HCT116 (cell line): ENCODE data around the gene TCF7L1. TPM values are rescaled to one million over a fixed set of nuclear protein-coding genes. Genes with fewer than 3 reads are reported as not detected.

ENCODE experiments used
- ATAC-seq: fragments of 200-7000 bp; cut with Tn5 transposase; 2 replicates; pipeline ENCODE4 v1.9.1; 2020; ENCODE audit warnings: mild to moderate bottlenecking, moderate library complexity
- BruUV-seq: library from RNA; stranded (reverse); fragments of 400-500 nt; replicated peaks from 2 replicates; lab custom pipeline; 2021; lab: Mats Ljungman, UMichigan
- CTCF ChIA-PET: fragments of 300-600 bp; sonication (Branson Sonifier 250); formaldehyde crosslinking; loops from one replicate; lab custom pipeline; 2021; ENCODE audit warnings: antibody characterized with exemption; lab: Charles Lee
- POLR2A ChIA-PET: fragments of 300-600, 350-600 bp; sonication (Branson Sonifier 250); formaldehyde crosslinking; loops from one replicate; lab custom pipeline; 2021; ENCODE audit warnings: antibody characterized with exemption; lab: Charles Lee
- RAD21 ChIA-PET, 2 experiments: fragments of 300-600 bp; sonication (Branson Sonifier 250); formaldehyde crosslinking; loops; one replicate each; lab custom pipeline; 2023; ENCODE audit warnings: low total read pairs in 2 of 2; ENCODE audit not compliant: uncharacterized antibody in 2 of 2, unreplicated experiment in 2 of 2, low non-redundant PET in 1 of 2; lab: Charles Lee
- DNase-seq: peaks from one replicate; pipeline ENCODE4 v3.0.0-alpha.2; 2010; ENCODE audit warnings: low read depth, low spot score
- H2AFZ ChIP-seq: fragments of 200-600 bp; shearing (Covaris generic), sonication (generic); 2 replicates; pipeline ENCODE4 v1.6.1; 2017; ENCODE audit warnings: low read depth, mixed run types, mixed read lengths, antibody characterized with exemption, low read length; ENCODE audit not compliant: poor library complexity, severe bottlenecking
- H3K27ac ChIP-seq: 2 replicates; pipeline ENCODE4 v1.5.1; 2012; ENCODE audit warnings: low read depth, low read length
- H3K27me3 ChIP-seq: fragments of 200-600 bp; sonication (generic); 2 replicates; pipeline ENCODE4 v1.6.1; 2016; ENCODE audit warnings: mixed run types, low read length, mixed read lengths; ENCODE audit not compliant: insufficient read depth
- H3K36me3 ChIP-seq, 2 experiments: fragments of 200-500 bp in 1 of 2; fragments of 200-600 bp in 1 of 2; sonication (Bioruptor generic) in 1 of 2; sonication (generic) in 1 of 2; 2 replicates each; pipeline versions ENCODE4 v1.5.1 to v1.6.1; 2014 to 2016; ENCODE audit warnings: low read length in 2 of 2, inconsistent platforms in 1 of 2, mixed read lengths in 1 of 2, mixed run types in 1 of 2; ENCODE audit not compliant: insufficient read depth in 2 of 2, control insufficient read depth in 1 of 2
- H3K4me1 ChIP-seq, 2 experiments: fragments of 200-600 bp in 1 of 2; sonication (generic) in 1 of 2; 2 replicates each; pipeline versions ENCODE4 v1.5.1 to v1.6.1; 2012 to 2017; ENCODE audit warnings: low read length in 2 of 2, inconsistent platforms in 1 of 2, mild to moderate bottlenecking in 1 of 2, mixed read lengths in 1 of 2, mixed run types in 1 of 2, moderate library complexity in 1 of 2; ENCODE audit not compliant: insufficient read depth in 2 of 2, control insufficient read depth in 1 of 2
- H3K4me2 ChIP-seq: fragments of 200-600 bp; sonication (generic); 2 replicates; pipeline ENCODE4 v1.6.1; 2017; ENCODE audit warnings: mixed run types, low read length, mixed read lengths
- H3K4me3 ChIP-seq, 2 experiments: fragments of 200-600 bp in 1 of 2; sonication (generic) in 1 of 2; replicated peaks in 1 of 2; 2 replicates each; pipeline ENCODE4 v1.5.1; 2011 to 2016; ENCODE audit warnings: low read length in 2 of 2, control low read depth in 1 of 2, low read depth in 1 of 2, mild to moderate bottlenecking in 1 of 2, mixed read lengths in 1 of 2, mixed run types in 1 of 2
- H3K79me2 ChIP-seq: fragments of 200-600 bp; sonication (generic); 2 replicates; pipeline ENCODE4 v1.6.1; 2017; ENCODE audit warnings: mild to moderate bottlenecking, mixed run types, low read length, moderate library complexity, mixed read lengths; ENCODE audit not compliant: insufficient read depth
- H3K9ac ChIP-seq: fragments of 200-600 bp; sonication (generic); 2 replicates; pipeline ENCODE4 v1.6.1; 2016; ENCODE audit warnings: low read length, mixed read lengths
- H3K9me2 ChIP-seq: fragments of 200-600 bp; sonication (generic), shearing (Covaris generic); 2 replicates; pipeline ENCODE4 v1.6.1; 2017; ENCODE audit warnings: mixed run types, mild to moderate bottlenecking, moderate library complexity; ENCODE audit not compliant: insufficient read depth
- H3K9me3 ChIP-seq, 2 experiments: fragments of 200-500 bp in 1 of 2; fragments of 200-600 bp in 1 of 2; sonication (Bioruptor generic) in 1 of 2; sonication (generic) in 1 of 2; 2 replicates each; pipeline ENCODE4 v1.6.1; 2014 to 2017; ENCODE audit warnings: low read length in 2 of 2, mixed read lengths in 2 of 2, inconsistent platforms in 1 of 2, low read depth in 1 of 2, mild to moderate bottlenecking in 1 of 2, mixed run types in 1 of 2, moderate library complexity in 1 of 2; ENCODE audit not compliant: control insufficient read depth in 1 of 2, insufficient read depth in 1 of 2
- H4K20me1 ChIP-seq: fragments of 200-600 bp; sonication (generic), shearing (Covaris generic); 2 replicates; pipeline ENCODE4 v1.6.1; 2017; ENCODE audit warnings: mixed run types, mild to moderate bottlenecking, moderate library complexity; ENCODE audit not compliant: insufficient read depth
- CBX3 ChIP-seq: IDR thresholded peaks from 2 replicates; pipeline ENCODE4 v1.6.1; 2012; ENCODE audit warnings: low read depth
- CEBPB ChIP-seq: IDR thresholded peaks from 2 replicates; pipeline ENCODE4 v1.6.1; 2012; ENCODE audit warnings: low read depth
- EZH2 ChIP-seq: fragments of 200-600 bp; sonication (generic); IDR thresholded peaks from 2 replicates; pipeline ENCODE4 v1.6.1; 2017; ENCODE audit warnings: antibody characterized with exemption, mixed run types
- EZH2phosphoT487 ChIP-seq: fragments of 200-600 bp; IDR thresholded peaks from 2 replicates; pipeline ENCODE4 v1.6.1; 2018; ENCODE audit warnings: antibody characterized with exemption, borderline replicate concordance
- FOSL1 ChIP-seq: IDR thresholded peaks from 2 replicates; pipeline ENCODE4 v1.6.1; 2012; ENCODE audit warnings: low read depth
- POLR2A ChIP-seq: IDR thresholded peaks from 2 replicates; pipeline ENCODE4 v1.7.0; 2011; ENCODE audit warnings: borderline replicate concordance; ENCODE audit not compliant: insufficient read depth, insufficient read length; ENCODE audit errors: extremely low read depth
- POLR2AphosphoS5 ChIP-seq: IDR thresholded peaks from 2 replicates; pipeline ENCODE4 v1.6.1; 2011; ENCODE audit warnings: mild to moderate bottlenecking, low read depth, low read length, moderate library complexity
- RAD21 ChIP-seq: IDR thresholded peaks from 2 replicates; pipeline ENCODE4 v1.6.1; 2012; ENCODE audit warnings: low read depth, mild to moderate bottlenecking
- SIN3A ChIP-seq: IDR thresholded peaks from 2 replicates; pipeline ENCODE4 v1.6.1; 2012; ENCODE audit warnings: low read depth
- SP1 ChIP-seq: IDR thresholded peaks from 2 replicates; pipeline ENCODE4 v1.6.1; 2012; ENCODE audit warnings: low read depth
- SRF ChIP-seq: IDR thresholded peaks from 2 replicates; pipeline ENCODE4 v1.6.1; 2012; ENCODE audit warnings: low read depth
- TCF7L2 ChIP-seq: IDR thresholded peaks from 2 replicates; pipeline ENCODE4 v1.7.0; 2011; ENCODE audit warnings: borderline replicate concordance, inconsistent platforms; ENCODE audit not compliant: insufficient read depth, insufficient read length; ENCODE audit errors: extremely low read depth
- ZFX ChIP-seq: fragments of 450-650 bp; IDR thresholded peaks from 2 replicates; pipeline ENCODE4 v1.6.1; 2017
- ZNF274 ChIP-seq: fragments of 200-500 bp; sonication (Bioruptor generic); IDR thresholded peaks from 2 replicates; pipeline ENCODE4 v1.6.1; 2014; ENCODE audit warnings: mild to moderate bottlenecking, low read depth, low read length, inconsistent platforms
- intact Hi-C: fragments of 100-400 bp; cut with micrococcal nuclease; formaldehyde crosslinking; loops from 2 replicates; pipeline ENCODE4 v1.10.0; 2022
- total RNA-seq: library from RNA; stranded (reverse); gene quantifications from one replicate; pipeline ENCODE4 v1.2.1, GENCODE V29; 2021; ENCODE audit not compliant: unreplicated experiment
- TF ChIP-seq, protein P1 (sequence below): IDR thresholded peaks from 2 replicates; pipeline ENCODE4 v1.6.1; 2012; ENCODE audit warnings: low read depth
- TF ChIP-seq, protein P2 (sequence below): IDR thresholded peaks from 2 replicates; pipeline ENCODE4 v1.6.1; 2012
- TF ChIP-seq, protein P3 (sequence below): IDR thresholded peaks from 2 replicates; pipeline ENCODE4 v1.6.1; 2011; ENCODE audit warnings: mild to moderate bottlenecking, low read length, moderate library complexity; ENCODE audit not compliant: insufficient replicate concordance; ENCODE audit errors: extremely low read depth
- TF ChIP-seq, protein P4 (sequence below): IDR thresholded peaks from 2 replicates; pipeline ENCODE4 v1.6.1; 2012

TCF7L1 gene
- total RNA-seq, 1 experiment from 2014 or later, result 10.3 TPM

DNA sequence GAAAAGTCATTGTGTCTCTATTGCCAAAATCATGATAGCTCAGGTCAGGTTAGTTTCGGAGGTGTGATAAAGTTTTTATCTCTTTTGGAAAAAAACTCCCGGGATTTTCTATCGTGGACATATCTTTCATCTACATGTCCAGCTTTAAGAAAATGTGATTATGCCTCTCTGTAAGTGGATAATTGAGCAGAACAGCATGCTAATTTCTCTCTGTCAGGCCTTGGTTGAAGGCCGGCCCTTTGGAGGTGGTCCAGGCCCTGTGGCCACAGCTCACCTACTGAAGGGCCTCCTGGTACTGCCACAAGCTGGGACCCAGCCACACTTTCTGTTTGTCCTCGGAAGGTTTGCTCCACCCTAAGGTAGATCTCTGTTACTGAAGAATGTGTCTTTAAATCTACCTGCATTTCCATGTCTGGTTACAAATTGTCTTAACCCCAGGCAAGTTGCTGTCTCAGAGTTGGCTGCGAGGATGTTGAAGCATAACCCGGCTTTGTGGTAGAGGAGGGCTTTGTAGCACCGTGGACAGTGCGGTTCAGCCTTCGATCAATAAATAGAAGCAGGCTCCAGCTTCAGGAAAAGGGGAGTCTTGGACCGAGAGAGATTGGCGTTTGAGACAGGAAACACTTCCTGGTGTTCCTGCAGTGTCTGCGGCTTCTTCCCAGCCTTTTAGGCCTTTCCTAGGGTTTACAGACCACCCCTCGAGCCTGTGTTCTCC, 25.5 kb downstream of the TCF7L1 start:
- Histone ChIP-seq H3K27ac (no peak overlapping the region), H3K9me2 (no peaks in the 10 kb centered on the region), H2AFZ (no peak overlapping the region), H3K4me2 (no peak overlapping the region), H3K79me2 (no peaks in the 10 kb centered on the region), H3K4me1 (no peaks in the 10 kb centered on the region), H3K36me3 (no peaks in the 10 kb centered on the region), H3K4me3 (no peak overlapping the region), H3K9ac (no peak overlapping the region), H3K27me3 (no peaks in the 10 kb centered on the region), H3K9me3 (no peaks in the 10 kb centered on the region), H4K20me1 (no peaks in the 10 kb centered on the region)
- intact Hi-C loops, result no loop called here
- TF ChIP-seq CEBPB (no peak), POLR2A (no peak), TCF7L2 (no peak), EZH2 (no peak), EZH2phosphoT487 (no peak), ZNF274 (no peak), ZFX (no peak), RAD21 (no peak), FOSL1 (no peak), POLR2AphosphoS5 (no peak), SIN3A (no peak), SRF (no peak), CBX3 (no peak), SP1 (no peak)
- TF ChIP-seq, protein P1, sequence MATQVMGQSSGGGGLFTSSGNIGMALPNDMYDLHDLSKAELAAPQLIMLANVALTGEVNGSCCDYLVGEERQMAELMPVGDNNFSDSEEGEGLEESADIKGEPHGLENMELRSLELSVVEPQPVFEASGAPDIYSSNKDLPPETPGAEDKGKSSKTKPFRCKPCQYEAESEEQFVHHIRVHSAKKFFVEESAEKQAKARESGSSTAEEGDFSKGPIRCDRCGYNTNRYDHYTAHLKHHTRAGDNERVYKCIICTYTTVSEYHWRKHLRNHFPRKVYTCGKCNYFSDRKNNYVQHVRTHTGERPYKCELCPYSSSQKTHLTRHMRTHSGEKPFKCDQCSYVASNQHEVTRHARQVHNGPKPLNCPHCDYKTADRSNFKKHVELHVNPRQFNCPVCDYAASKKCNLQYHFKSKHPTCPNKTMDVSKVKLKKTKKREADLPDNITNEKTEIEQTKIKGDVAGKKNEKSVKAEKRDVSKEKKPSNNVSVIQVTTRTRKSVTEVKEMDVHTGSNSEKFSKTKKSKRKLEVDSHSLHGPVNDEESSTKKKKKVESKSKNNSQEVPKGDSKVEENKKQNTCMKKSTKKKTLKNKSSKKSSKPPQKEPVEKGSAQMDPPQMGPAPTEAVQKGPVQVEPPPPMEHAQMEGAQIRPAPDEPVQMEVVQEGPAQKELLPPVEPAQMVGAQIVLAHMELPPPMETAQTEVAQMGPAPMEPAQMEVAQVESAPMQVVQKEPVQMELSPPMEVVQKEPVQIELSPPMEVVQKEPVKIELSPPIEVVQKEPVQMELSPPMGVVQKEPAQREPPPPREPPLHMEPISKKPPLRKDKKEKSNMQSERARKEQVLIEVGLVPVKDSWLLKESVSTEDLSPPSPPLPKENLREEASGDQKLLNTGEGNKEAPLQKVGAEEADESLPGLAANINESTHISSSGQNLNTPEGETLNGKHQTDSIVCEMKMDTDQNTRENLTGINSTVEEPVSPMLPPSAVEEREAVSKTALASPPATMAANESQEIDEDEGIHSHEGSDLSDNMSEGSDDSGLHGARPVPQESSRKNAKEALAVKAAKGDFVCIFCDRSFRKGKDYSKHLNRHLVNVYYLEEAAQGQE, result no peak
- TF ChIP-seq, protein P2, sequence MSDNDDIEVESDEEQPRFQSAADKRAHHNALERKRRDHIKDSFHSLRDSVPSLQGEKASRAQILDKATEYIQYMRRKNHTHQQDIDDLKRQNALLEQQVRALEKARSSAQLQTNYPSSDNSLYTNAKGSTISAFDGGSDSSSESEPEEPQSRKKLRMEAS, result no peak
- TF ChIP-seq, protein P3, sequence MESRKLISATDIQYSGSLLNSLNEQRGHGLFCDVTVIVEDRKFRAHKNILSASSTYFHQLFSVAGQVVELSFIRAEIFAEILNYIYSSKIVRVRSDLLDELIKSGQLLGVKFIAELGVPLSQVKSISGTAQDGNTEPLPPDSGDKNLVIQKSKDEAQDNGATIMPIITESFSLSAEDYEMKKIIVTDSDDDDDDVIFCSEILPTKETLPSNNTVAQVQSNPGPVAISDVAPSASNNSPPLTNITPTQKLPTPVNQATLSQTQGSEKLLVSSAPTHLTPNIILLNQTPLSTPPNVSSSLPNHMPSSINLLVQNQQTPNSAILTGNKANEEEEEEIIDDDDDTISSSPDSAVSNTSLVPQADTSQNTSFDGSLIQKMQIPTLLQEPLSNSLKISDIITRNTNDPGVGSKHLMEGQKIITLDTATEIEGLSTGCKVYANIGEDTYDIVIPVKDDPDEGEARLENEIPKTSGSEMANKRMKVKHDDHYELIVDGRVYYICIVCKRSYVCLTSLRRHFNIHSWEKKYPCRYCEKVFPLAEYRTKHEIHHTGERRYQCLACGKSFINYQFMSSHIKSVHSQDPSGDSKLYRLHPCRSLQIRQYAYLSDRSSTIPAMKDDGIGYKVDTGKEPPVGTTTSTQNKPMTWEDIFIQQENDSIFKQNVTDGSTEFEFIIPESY, result no peak
- TF ChIP-seq, protein P4, sequence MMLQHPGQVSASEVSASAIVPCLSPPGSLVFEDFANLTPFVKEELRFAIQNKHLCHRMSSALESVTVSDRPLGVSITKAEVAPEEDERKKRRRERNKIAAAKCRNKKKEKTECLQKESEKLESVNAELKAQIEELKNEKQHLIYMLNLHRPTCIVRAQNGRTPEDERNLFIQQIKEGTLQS, result no peak
- POLR2A ChIA-PET, result no interaction called here
- CTCF ChIA-PET, result interaction anchor here (1.0 to 1.1 kb wide), 2 partner anchors 107 to 117 kb away, joined by 3 read pairs; no protein-coding TSS in a partner anchor
- no TSS peak for BruUV-seq
- RAD21 ChIA-PET, result no interaction called here
- DNase-seq (no peak), ATAC-seq (no peak)
